Upper lobe of right lung (tissue), 1 donor: ENCODE measurements around the gene PRKAA1. TPM values are rescaled to one million over a fixed set of nuclear protein-coding genes. Genes with fewer than 3 reads are reported as not detected.
"Not testable (repeated sequence)": the region's sequence is repeated elsewhere in the genome, so short reads cannot be mapped to it uniquely, and the experiment has no call there.

Experiments used
- ATAC-seq: fragments of 200-7000 bp; cut with Tn5 transposase; one replicate; pipeline ENCODE4 v1.9.1; 2020; ENCODE audit warnings: mild to moderate bottlenecking, moderate library complexity
- DNase-seq: peaks from one replicate; pipeline ENCODE4 v3.0.0-alpha.2; 2020
- H3K27ac ChIP-seq: fragments of 200-600 bp; one replicate; pipeline ENCODE4 v1.8.0; 2022
- H3K27me3 ChIP-seq: fragments of 200-600 bp; one replicate; pipeline ENCODE4 v1.8.0; 2022; ENCODE audit warnings: mild to moderate bottlenecking
- H3K36me3 ChIP-seq: fragments of 200-600 bp; one replicate; pipeline ENCODE4 v1.8.0; 2022
- H3K4me1 ChIP-seq: fragments of 200-600 bp; one replicate; pipeline ENCODE4 v1.8.0; 2022
- H3K4me3 ChIP-seq: fragments of 200-600 bp; one replicate; pipeline ENCODE4 v1.8.0; 2022; ENCODE audit warnings: mild to moderate bottlenecking
- H3K9me3 ChIP-seq: fragments of 200-600 bp; one replicate; pipeline ENCODE4 v1.8.0; 2022
- intact Hi-C: fragments of 100-400 bp; cut with DNase I; formaldehyde crosslinking; loops from one replicate; pipeline ENCODE4 v1.11.0; 2022
- total RNA-seq: library from RNA; stranded (reverse); fragmentation: NEBNext Ultra II Directional; extraction: Animal tissue kit (Norgen Biotek cat#: 25700); gene quantifications from one replicate; pipeline ENCODE4 v1.2.1, GENCODE V29; 2021
- TF ChIP-seq, protein P1 (sequence below): fragments of 200-600 bp; IDR thresholded peaks from one replicate; pipeline ENCODE4 v1.8.0; 2022; ENCODE audit warnings: antibody characterized with exemption
- donor health status: DM: no; HTN: yes; CAD: no; lungs with severe emphysema.

Gene PRKAA1
- total RNA-seq, 1 donor from 2014 or later = 83.0 TPM

DNA sequence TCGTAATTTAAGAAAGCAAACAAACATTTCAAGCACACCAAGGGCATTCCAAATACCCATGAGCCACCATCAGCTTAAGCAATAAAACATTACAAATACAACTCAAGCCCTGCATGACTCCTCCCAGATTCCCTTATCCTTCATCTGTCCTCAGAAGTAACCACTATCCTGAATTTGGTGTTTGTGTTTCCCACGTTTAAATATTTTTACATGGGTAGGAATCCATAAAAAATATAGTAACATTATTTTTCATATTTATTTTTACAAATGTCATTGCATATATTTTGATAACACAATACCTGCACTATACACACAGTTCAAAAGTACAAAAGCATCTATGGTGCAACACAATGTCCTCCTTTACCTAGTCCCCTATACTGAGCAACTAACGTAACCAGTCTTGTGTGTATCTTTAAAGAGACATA is 6.4 kb downstream of the PRKAA1 start:
- Histone ChIP-seq H3K9me3 (peaks cover 6% of the 10 kb centered on the region), H3K4me3 (no peak overlapping the region), H3K27ac (no peak overlapping the region), H3K4me1 (peaks cover 29% of the 10 kb centered on the region), H3K36me3 (no peaks in the 10 kb centered on the region), H3K27me3 (no peaks in the 10 kb centered on the region)
- TF ChIP-seq, protein P1, sequence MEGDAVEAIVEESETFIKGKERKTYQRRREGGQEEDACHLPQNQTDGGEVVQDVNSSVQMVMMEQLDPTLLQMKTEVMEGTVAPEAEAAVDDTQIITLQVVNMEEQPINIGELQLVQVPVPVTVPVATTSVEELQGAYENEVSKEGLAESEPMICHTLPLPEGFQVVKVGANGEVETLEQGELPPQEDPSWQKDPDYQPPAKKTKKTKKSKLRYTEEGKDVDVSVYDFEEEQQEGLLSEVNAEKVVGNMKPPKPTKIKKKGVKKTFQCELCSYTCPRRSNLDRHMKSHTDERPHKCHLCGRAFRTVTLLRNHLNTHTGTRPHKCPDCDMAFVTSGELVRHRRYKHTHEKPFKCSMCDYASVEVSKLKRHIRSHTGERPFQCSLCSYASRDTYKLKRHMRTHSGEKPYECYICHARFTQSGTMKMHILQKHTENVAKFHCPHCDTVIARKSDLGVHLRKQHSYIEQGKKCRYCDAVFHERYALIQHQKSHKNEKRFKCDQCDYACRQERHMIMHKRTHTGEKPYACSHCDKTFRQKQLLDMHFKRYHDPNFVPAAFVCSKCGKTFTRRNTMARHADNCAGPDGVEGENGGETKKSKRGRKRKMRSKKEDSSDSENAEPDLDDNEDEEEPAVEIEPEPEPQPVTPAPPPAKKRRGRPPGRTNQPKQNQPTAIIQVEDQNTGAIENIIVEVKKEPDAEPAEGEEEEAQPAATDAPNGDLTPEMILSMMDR = no peak
- ATAC-seq (no peak), DNase-seq (no peak)
- intact Hi-C loops = no loop called here

DNA sequence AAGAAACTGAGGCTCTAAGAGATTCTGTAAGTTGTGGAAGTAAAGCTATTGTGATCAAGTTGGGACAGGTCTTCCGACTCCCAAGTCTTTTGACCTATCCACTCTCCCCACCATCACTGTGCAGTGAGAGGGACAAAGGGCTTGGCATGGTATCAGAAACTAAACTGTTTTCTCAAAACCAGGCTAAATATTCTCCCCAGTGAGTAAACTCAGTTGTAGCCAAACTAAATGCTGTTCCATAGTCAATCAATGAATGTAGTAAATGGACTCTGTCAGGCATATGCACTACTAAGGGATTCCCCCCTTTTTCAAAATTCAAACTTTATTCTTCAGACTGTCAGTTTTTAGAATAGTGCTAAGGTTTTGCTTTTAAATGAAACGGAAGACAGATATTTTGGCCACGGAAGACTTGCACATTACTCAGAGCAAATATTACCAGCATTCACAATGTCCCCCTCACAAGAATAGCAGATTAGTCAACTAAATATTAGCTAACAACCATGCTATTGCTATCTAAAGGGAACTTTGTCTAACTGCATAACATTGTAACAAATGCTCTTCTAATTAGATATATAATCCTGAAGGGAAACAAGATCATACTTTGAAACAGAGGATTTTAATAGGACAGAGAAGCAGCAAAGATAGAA is 7.1 kb downstream of the PRKAA1 start:
- DNase-seq = no peak
- no peaks in the 10 kb centered on the region for H3K27me3 ChIP-seq
- TF ChIP-seq, protein P1 = no peak
- peaks cover 6% of the 10 kb centered on the region for H3K9me3 ChIP-seq
- no peak for ATAC-seq
- no peak overlapping the region for H3K4me3 ChIP-seq
- intact Hi-C loops = no loop called here
- H3K27ac ChIP-seq = no peak overlapping the region
- H3K36me3 ChIP-seq = no peaks in the 10 kb centered on the region
- peaks cover 22% of the 10 kb centered on the region for H3K4me1 ChIP-seq

DNA sequence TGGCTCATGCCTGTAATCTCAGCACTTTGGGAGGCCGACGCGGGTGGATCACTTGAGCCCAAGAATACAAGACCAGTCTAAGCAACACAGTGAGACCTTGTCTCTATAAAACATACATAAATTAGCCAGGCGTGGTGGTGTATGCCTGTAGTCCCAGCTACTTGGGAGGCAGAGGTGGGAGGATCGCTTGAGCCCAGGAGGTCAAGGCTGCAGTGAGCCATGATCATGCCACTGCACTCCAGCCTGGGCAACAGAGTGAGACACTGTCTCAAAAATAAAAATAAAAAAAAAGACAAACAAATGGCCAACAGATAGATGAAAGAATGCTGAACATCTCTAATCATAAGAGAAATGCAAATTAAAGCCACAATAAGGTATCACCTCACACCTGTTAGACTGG is 9.2 kb downstream of the PRKAA1 start:
- H3K9me3 ChIP-seq, H3K4me3 ChIP-seq, H3K27me3 ChIP-seq, H3K36me3 ChIP-seq, H3K27ac ChIP-seq, intact Hi-C loops, ATAC-seq, DNase-seq: not testable (repeated sequence)
- H3K4me1 ChIP-seq = peaks cover 15% of the 10 kb centered on the region

DNA sequence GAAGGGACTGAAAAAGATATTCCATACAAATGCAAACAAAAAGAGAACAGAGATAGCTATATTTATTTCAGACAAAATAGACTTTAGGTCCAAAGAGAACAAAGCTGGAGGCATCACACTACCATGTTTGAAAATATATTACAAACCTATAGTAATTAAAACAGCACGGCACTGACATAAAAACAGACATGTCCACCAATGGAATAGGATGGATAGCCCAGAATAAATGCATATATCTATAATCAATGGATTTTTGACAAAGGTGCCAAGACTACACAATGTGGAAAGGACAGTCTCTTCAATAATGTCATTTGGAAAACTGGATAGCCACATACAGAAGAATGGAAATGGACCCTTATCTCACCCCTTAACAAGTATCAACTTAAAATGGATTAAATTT is 10.2 kb downstream of the PRKAA1 start:
- no peak for DNase-seq
- no peak for ATAC-seq
- Histone ChIP-seq H3K4me1 (peaks cover 15% of the 10 kb centered on the region), H3K27me3 (no peaks in the 10 kb centered on the region), H3K36me3 (no peaks in the 10 kb centered on the region), H3K4me3 (no peak overlapping the region), H3K27ac (no peak overlapping the region), H3K9me3 (peaks cover 6% of the 10 kb centered on the region)
- intact Hi-C loops = no loop called here
- TF ChIP-seq, protein P1 = no peak

DNA sequence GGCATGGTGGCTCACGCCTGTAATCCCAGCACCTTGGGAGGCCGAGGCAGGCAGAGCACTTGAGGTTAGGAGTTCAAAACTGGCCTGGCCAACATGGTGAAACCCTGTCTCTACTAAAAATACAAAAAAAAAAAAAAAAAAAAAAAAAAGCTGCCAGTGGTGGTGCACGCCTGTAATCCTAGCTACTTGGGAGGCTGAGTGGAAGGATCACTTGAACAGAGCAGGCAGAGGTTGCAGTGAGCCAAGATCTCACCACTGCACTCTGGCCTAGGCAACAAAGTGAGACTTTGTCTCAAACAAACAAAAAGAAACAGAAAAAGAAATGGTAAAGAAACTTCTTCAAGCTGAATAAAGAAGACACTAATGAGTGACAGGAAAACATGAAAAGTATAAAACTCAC is 11.5 kb downstream of the PRKAA1 start:
- H3K36me3 ChIP-seq, H3K4me3 ChIP-seq, H3K27me3 ChIP-seq, H3K27ac ChIP-seq, ATAC-seq, intact Hi-C loops, H3K9me3 ChIP-seq, DNase-seq: not testable (repeated sequence)
- H3K4me1 ChIP-seq = peaks cover 17% of the 10 kb centered on the region

DNA sequence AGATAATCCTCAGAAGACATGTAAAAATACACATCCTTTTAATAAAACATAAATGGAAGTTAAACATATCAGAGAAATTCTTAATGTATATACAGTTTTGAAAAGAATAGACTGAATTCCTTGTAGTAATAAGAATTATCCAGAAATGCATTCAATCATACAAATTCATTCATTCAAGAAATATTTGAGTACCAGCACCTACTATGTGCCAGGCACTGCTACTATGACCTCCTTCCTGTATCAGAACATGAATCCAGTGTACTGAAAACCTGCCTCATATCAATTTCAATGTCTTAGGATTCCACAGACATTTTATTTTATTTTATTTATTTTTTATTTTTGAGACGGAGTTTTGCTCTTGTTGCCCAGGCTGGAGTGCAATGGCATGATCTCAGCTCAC is 13.3 kb downstream of the PRKAA1 start:
- no peak overlapping the region for H3K27ac ChIP-seq
- no peak for ATAC-seq
- no peaks in the 10 kb centered on the region for H3K27me3 ChIP-seq
- H3K4me3 ChIP-seq = no peak overlapping the region
- TF ChIP-seq, protein P1 = no peak
- H3K36me3 ChIP-seq = no peaks in the 10 kb centered on the region
- no peak for DNase-seq
- H3K9me3 ChIP-seq = peaks cover 6% of the 10 kb centered on the region
- peaks cover 10% of the 10 kb centered on the region for H3K4me1 ChIP-seq
- intact Hi-C loops = no loop called here
